IPS DF 4.7 (cell line): ENCODE results near the gene THNSL1.
"Not testable (repeated sequence)": the region's sequence is repeated elsewhere in the genome, so short reads cannot be mapped to it uniquely, and the experiment has no call there.

Source experiments
- DNase-seq: peaks from one replicate; pipeline ENCODE4 v3.0.0-alpha.2; 2013; ENCODE audit warnings: low spot score; ENCODE audit errors: extremely low read depth

The THNSL1 gene

GRCh38 chr10:25016376-25017153 lies at the start of gene THNSL1:
Gene THNSL1 (plus strand): TSS chr10:25016612. CDS start chr10:25023224, 6,612 bp downstream.
- peak; percentile 89 for DNase-seq

GRCh38 chr10:24966962-24967481 lies 49.4 kb upstream of the THNSL1 start:
- no peak for DNase-seq

- no peak for DNase-seq
These were observed 48.1 kb upstream of the THNSL1 start for GRCh38 chr10:24968349-24968748.

GRCh38 chr10:24968951-24969350 lies 47.5 kb upstream of the THNSL1 start:
- DNase-seq = not testable (repeated sequence)

- no peak for DNase-seq
These were observed 46.6 kb upstream of the THNSL1 start for GRCh38 chr10:24969841-24970281.

GRCh38 chr10:24971374-24971773 lies 45.0 kb upstream of the THNSL1 start:
- no peak for DNase-seq

- DNase-seq = no peak
These were observed 43.2 kb upstream of the THNSL1 start for GRCh38 chr10:24973163-24973562.

- no peak for DNase-seq
These were observed 41.4 kb upstream of the THNSL1 start for GRCh38 chr10:24974976-24975375.

GRCh38 chr10:24979685-24980084 lies 36.7 kb upstream of the THNSL1 start:
- no peak for DNase-seq

- no peak for DNase-seq
These were observed 35.2 kb upstream of the THNSL1 start for GRCh38 chr10:24981161-24981710.

- no peak for DNase-seq
These were observed 33.9 kb upstream of the THNSL1 start for GRCh38 chr10:24982319-24983112.

GRCh38 chr10:24983130-24983529 lies 33.3 kb upstream of the THNSL1 start:
- DNase-seq = no peak

- DNase-seq = no peak
These were observed 32.5 kb upstream of the THNSL1 start for GRCh38 chr10:24983946-24984345.

- no peak for DNase-seq
These were observed 31.5 kb upstream of the THNSL1 start for GRCh38 chr10:24984906-24985305.

- no peak for DNase-seq
These were observed 27.4 kb upstream of the THNSL1 start for GRCh38 chr10:24988831-24989640.

GRCh38 chr10:24989867-24990266 lies 26.5 kb upstream of the THNSL1 start:
- DNase-seq = no peak

- no peak for DNase-seq
These were observed 25.1 kb upstream of the THNSL1 start for GRCh38 chr10:24991298-24991697.

GRCh38 chr10:24992512-24993133 lies 23.8 kb upstream of the THNSL1 start:
- DNase-seq = no peak

GRCh38 chr10:24993237-24993958 lies 23.0 kb upstream of the THNSL1 start:
- no peak for DNase-seq

- DNase-seq = no peak
These were observed 21.3 kb upstream of the THNSL1 start for GRCh38 chr10:24995072-24995471.
